K562 (cell line): ENCODE measurements around the gene RBM28. TPM values are rescaled to one million over a fixed set of nuclear protein-coding genes. Genes with fewer than 3 reads are reported as not detected.

Experiments used
- ATAC-seq: fragments of 200-7000 bp; cut with Tn5 transposase; 3 replicates; pipeline ENCODE4 v1.9.1; 2020; ENCODE audit warnings: moderate library complexity
- BruUV-seq: library from RNA; stranded (reverse); fragments of 400-500 nt; replicated peaks from 2 replicates; lab custom pipeline; 2021; lab: Mats Ljungman, UMichigan
- CTCF ChIA-PET: fragments of 300-600 bp; formaldehyde crosslinking; extraction: SDS; loops from one replicate; lab custom pipeline; 2021; ENCODE audit warnings: low intra/inter-chr PET ratio; lab: Yijun Ruan, JAX
- POLR2A ChIA-PET: fragments of 300-600, 350-650 bp; sonication (Branson Sonifier 250); formaldehyde crosslinking; extraction: SDS; loops from one replicate; lab custom pipeline; 2021; ENCODE audit warnings: antibody characterized with exemption, inconsistent platforms; lab: Yijun Ruan, JAX
- DNase-seq, 4 experiments: peaks; one replicate each; pipeline versions ENCODE4 v3.0.0 to v3.0.0-alpha.2; 2011 to 2018; ENCODE audit warnings: low spot score in 3 of 4, mixed read lengths in 3 of 4; ENCODE audit errors: extremely low read depth in 1 of 4
- FAIRE-seq: peaks from 2 replicates; lab custom pipeline; 2011; peaks lifted over from hg19 to GRCh38; lab: Jason Lieb, UNC
- H2AFZ ChIP-seq: 2 replicates; pipeline ENCODE4 v1.6.0; 2011; ENCODE audit warnings: low read depth, low read length, control low read depth, inconsistent platforms
- H3K27ac ChIP-seq: fragments of 200-600 bp; 3 replicates; pipeline ENCODE4 v1.8.0; 2011; ENCODE audit warnings: low read depth, mild to moderate bottlenecking, control low read depth, inconsistent platforms, low read length, moderate library complexity, mixed read lengths; ENCODE audit errors: extremely low read depth
- H3K27me3 ChIP-seq, 2 experiments: fragments of 300-600 bp in 1 of 2; 2 replicates in 1 of 2; 3 replicates in 1 of 2; pipeline versions ENCODE4 v1.6.0 to v1.8.0; 2011; ENCODE audit warnings: inconsistent platforms in 2 of 2, low read length in 2 of 2, mild to moderate bottlenecking in 1 of 2, mixed read lengths in 1 of 2, moderate library complexity in 1 of 2; ENCODE audit not compliant: control insufficient read depth in 2 of 2, insufficient read depth in 2 of 2
- H3K36me3 ChIP-seq: fragments of 300-600 bp; 3 replicates; pipeline ENCODE4 v1.8.0; 2011; ENCODE audit warnings: mild to moderate bottlenecking, low read length, inconsistent platforms; ENCODE audit not compliant: control insufficient read depth, insufficient read depth
- H3K4me1 ChIP-seq, 2 experiments: fragments of 200-600 bp in 1 of 2; replicated peaks in 1 of 2; 2 replicates in 1 of 2; 3 replicates in 1 of 2; pipeline versions ENCODE4 v1.5.1 to v1.8.0; 2011; ENCODE audit warnings: inconsistent platforms in 2 of 2, low read length in 2 of 2, mild to moderate bottlenecking in 1 of 2, mixed read lengths in 1 of 2, moderate library complexity in 1 of 2; ENCODE audit not compliant: control insufficient read depth in 2 of 2, insufficient read depth in 2 of 2
- H3K4me2 ChIP-seq: 2 replicates; pipeline ENCODE4 v1.6.1; 2011; ENCODE audit warnings: low read length, control low read depth, inconsistent platforms, mixed read lengths; ENCODE audit not compliant: insufficient read depth
- H3K4me3 ChIP-seq: fragments of 200-600 bp; sonication (generic), shearing (Covaris generic); 2 replicates; pipeline ENCODE4 v1.5.1; 2016; ENCODE audit warnings: control low read depth, inconsistent platforms
- H3K79me2 ChIP-seq: fragments of 200-600 bp; 3 replicates; pipeline ENCODE4 v1.8.0; 2011; ENCODE audit warnings: low read length, inconsistent platforms; ENCODE audit not compliant: control insufficient read depth, insufficient read depth
- H3K9ac ChIP-seq, 2 experiments: 2 replicates each; pipeline versions ENCODE4 v1.6.0 to v1.6.1; 2011; ENCODE audit warnings: low read depth in 2 of 2, low read length in 2 of 2, control low read depth in 1 of 2, inconsistent platforms in 1 of 2, mild to moderate bottlenecking in 1 of 2, mixed read lengths in 1 of 2; ENCODE audit not compliant: insufficient read depth in 1 of 2
- H3K9me1 ChIP-seq: one replicate; pipeline ENCODE4 v1.6.0; 2011; ENCODE audit warnings: inconsistent platforms, mild to moderate bottlenecking, low read length, moderate library complexity; ENCODE audit not compliant: control insufficient read depth, insufficient read depth
- H3K9me3 ChIP-seq: replicated peaks from 2 replicates; pipeline ENCODE4 v1.5.1; 2011; ENCODE audit warnings: low read depth, low read length, inconsistent platforms; ENCODE audit not compliant: control insufficient read depth, insufficient read depth
- H4K20me1 ChIP-seq: replicated peaks from 2 replicates; pipeline ENCODE4 v1.6.1; 2011; ENCODE audit warnings: low read length, inconsistent platforms, mixed read lengths; ENCODE audit not compliant: control insufficient read depth, insufficient read depth
- ARID4B ChIP-seq: sonication (generic); formaldehyde crosslinking; IDR thresholded peaks from 2 replicates; pipeline ENCODE4 v1.8.0; 2022; ENCODE audit warnings: mild to moderate bottlenecking, missing genetic modification reagents
- DNMT1 ChIP-seq: fragments of 450-650 bp; IDR thresholded peaks from 2 replicates; pipeline ENCODE4 v1.6.1; 2016; ENCODE audit warnings: antibody characterized with exemption, mild to moderate bottlenecking
- GTF2A2 ChIP-seq: IDR thresholded peaks from 2 replicates; pipeline ENCODE4 v1.6.1; 2016; ENCODE audit warnings: mild to moderate bottlenecking, missing genetic modification characterization, missing compliant biosample characterization
- ILF3 ChIP-seq: fragments of 450-650 bp; IDR thresholded peaks from 2 replicates; pipeline ENCODE4 v1.6.1; 2018; ENCODE audit warnings: antibody characterized with exemption, mild to moderate bottlenecking, moderate library complexity, borderline replicate concordance
- KAT8 ChIP-seq: fragments of 450-650 bp; IDR thresholded peaks from 2 replicates; pipeline ENCODE4 v1.6.1; 2016; ENCODE audit warnings: low read depth, mild to moderate bottlenecking
- LEF1 ChIP-seq: fragments of 450-650 bp; IDR thresholded peaks from 2 replicates; pipeline ENCODE4 v1.6.1; 2016; ENCODE audit warnings: mild to moderate bottlenecking
- MXI1 ChIP-seq: IDR thresholded peaks from 2 replicates; pipeline ENCODE4 v1.6.1; 2011; ENCODE audit warnings: low read depth, mild to moderate bottlenecking, improper control_type of control experiment, low read length
- SMARCC2 ChIP-seq: fragments of 450-650 bp; IDR thresholded peaks from 2 replicates; pipeline ENCODE4 v1.6.1; 2017; ENCODE audit warnings: antibody characterized with exemption, moderate library complexity, mild to moderate bottlenecking, low read depth
- WHSC1 ChIP-seq: IDR thresholded peaks from one replicate; pipeline ENCODE4 v1.6.1; 2012; ENCODE audit warnings: low read length, control low read depth, inconsistent platforms
- ZNF184 ChIP-seq: sonication (generic); formaldehyde crosslinking; IDR thresholded peaks from 2 replicates; pipeline ENCODE4 v1.5.0; 2020; ENCODE audit warnings: missing genetic modification reagents
- ZNF347 ChIP-seq: fragments of 450-650 bp; formaldehyde crosslinking; IDR thresholded peaks from 2 replicates; pipeline ENCODE4 v1.4.0; 2020; ENCODE audit warnings: low read depth, mild to moderate bottlenecking, moderate library complexity
- ZNF354B ChIP-seq: fragments of 250-450 bp; sonication (Bioruptor Pico); IDR thresholded peaks from 2 replicates; pipeline ENCODE4 v1.4.0; 2020
- ZNF584 ChIP-seq: fragments of 200-800 bp; sonication (Bioruptor generic); IDR thresholded peaks from 2 replicates; pipeline ENCODE4 v1.6.1; 2016; ENCODE audit warnings: low read depth, mild to moderate bottlenecking, missing genetic modification characterization, missing compliant biosample characterization
- WGBS: fragments of 100-300 bp; shearing (Covaris generic); methylation state at CpG from one replicate; pipeline ENCODE4 v1.1.6; 2016; ENCODE audit warnings: low coverage, mixed read lengths; ENCODE audit not compliant: insufficient coverage; ENCODE audit errors: missing lambda C conversion rate; 5-methylcytosine and 5-hydroxymethylcytosine counted together
- in situ Hi-C: fragments of 300-500 bp; cut with MboI; formaldehyde crosslinking; loops from 4 replicates; pipeline ENCODE4 v1.15.0; 2018; ENCODE audit warnings: inconsistent platforms, mixed read lengths
- intact Hi-C: fragments of 100-400 bp; cut with micrococcal nuclease; formaldehyde crosslinking; loops from 2 replicates; pipeline ENCODE4 v1.14.2; 2022
- polyA plus RNA-seq, 8 experiments: library from polyadenylated mRNA; depleted of rRNA in 4 of 8; stranded (reverse) in 5 of 8; unstranded in 3 of 8; fragments of >200 nt; fragmentation: Nextera tagmentation in 2 of 8; fragmentation: Illumina TruSeq in 1 of 8; extraction: Ambion mirVana in 2 of 8; extraction: Trizol in 1 of 8; gene quantifications; 2 replicates each; pipeline versions ENCODE4 v1.2.1 to v1.2.3, GENCODE V29; 2011 to 2014; ENCODE audit warnings: inconsistent platforms in 1 of 8, missing spikeins in 1 of 8
- total RNA-seq, 7 experiments: library from RNA; depleted of rRNA in 6 of 7; stranded (reverse); fragments of >200 nt in 6 of 7; fragmentation: Illumina TruSeq in 2 of 7; extraction: Trizol in 2 of 7; gene quantifications; 2 replicates each; pipeline versions ENCODE4 v1.2.1 to v1.2.3, GENCODE V29; 2011 to 2021; ENCODE audit warnings: low replicate concordance in 1 of 7

The RBM28 gene
- total and polyA plus RNA-seq, 9 of the 15 experiments (the other 6 are each of a cell fraction or from before 2014, with no cell fraction given): 65.8 to 213 (median 138) TPM

- no peak for TF ChIP-seq ARID4B (CRISPR knock-in tag)
- TF ChIP-seq ZNF354B (CRISPR knock-in tag): no peak
- TF ChIP-seq KAT8: no peak
- TF ChIP-seq ZNF347 (CRISPR knock-in tag): no peak
- TF ChIP-seq LEF1: no peak
- no peak for TF ChIP-seq DNMT1
- TF ChIP-seq, all 486 proteins: peak for 8
Measured at GRCh38 chr7:128322040-128322643, 21.6 kb downstream of the RBM28 start (continued).

- WGBS: 80% methylated on average over 5 of the region's 5 CpGs
- Histone ChIP-seq H3K9me1 (no peaks in the 10 kb centered on the region), H4K20me1 (no peaks in the 10 kb centered on the region), H3K4me2 (no peak overlapping the region), H2AFZ (no peak overlapping the region), H3K4me1 (no peaks in the 10 kb centered on the region; a peak in 1 of 5 replicates), H3K27ac (no peak overlapping the region), H3K36me3 (peaks cover 98% of the 10 kb centered on the region), H3K9ac (no peak overlapping the region), H3K9me3 (no peaks in the 10 kb centered on the region), H3K4me3 (no peak overlapping the region), H3K27me3 (no peaks in the 10 kb centered on the region), H3K79me2 (no peaks in the 10 kb centered on the region)
- TF ChIP-seq ZNF584 (no peak), WHSC1 (no peak), ILF3 (no peak), MXI1 (no peak), ZNF184 (CRISPR knock-in tag) (no peak), GTF2A2 (tag) (no peak), SMARCC2 (no peak)
- in situ Hi-C loops: no loop called here
- intact Hi-C loops: loop anchor here (5.0 kb wide), 2 partner anchors 84 to 104 kb away; no protein-coding TSS in a partner anchor
- CTCF ChIA-PET: no interaction called here
- FAIRE-seq: no peak
- POLR2A ChIA-PET: interaction anchor here (1.0 to 1.1 kb wide), 2 partner anchors 14 to 21 kb away, joined by 3 read pairs; no protein-coding TSS in a partner anchor
- DNase-seq: no peak
- no peak for ATAC-seq
- BruUV-seq: no TSS peak
Measured at GRCh38 chr7:128321044-128321422, 22.7 kb downstream of the RBM28 start.
